Gastroesophageal sphincter (tissue), 4 donors: ENCODE results near the gene ARRDC3. TPM values are rescaled to one million over a fixed set of nuclear protein-coding genes. Genes with fewer than 3 reads are reported as not detected.
"Not testable (repeated sequence)": the region's sequence is repeated elsewhere in the genome, so short reads cannot be mapped to it uniquely, and the experiment has no call there.

Experiments
- ATAC-seq: fragments of 150-250 bp; one replicate; pipeline ENCODE4 v1.9.1; 2016; ENCODE audit warnings: mild to moderate bottlenecking, moderate library complexity
- H3K27ac ChIP-seq, 4 donors: fragments of 200-600 bp; sonication (generic) in 3 of 4; 1 replicate in 3 of 4; 2 replicates in 1 of 4; pipeline ENCODE4 v1.5.1; 2016 to 2019
- H3K27me3 ChIP-seq: fragments of 200-600 bp; sonication (generic); one replicate; pipeline ENCODE4 v1.5.1; 2019
- H3K36me3 ChIP-seq, 2 donors: fragments of 200-600 bp; sonication (generic); one replicate each; pipeline ENCODE4 v1.5.1; 2019; ENCODE audit warnings: control low read depth in 1 of 2
- H3K4me1 ChIP-seq, 3 donors: fragments of 200-600 bp; sonication (generic); 1 replicate in 2 of 3; 2 replicates in 1 of 3; pipeline ENCODE4 v1.5.1; 2016 to 2019; ENCODE audit warnings: control low read depth in 2 of 3
- H3K4me3 ChIP-seq, 2 donors: fragments of 200-600 bp; sonication (generic); one replicate each; pipeline ENCODE4 v1.5.1; 2019; ENCODE audit warnings: mild to moderate bottlenecking in 1 of 2, moderate library complexity in 1 of 2
- H3K9me3 ChIP-seq, 3 donors: fragments of 200-600 bp; sonication (generic); one replicate each; pipeline ENCODE4 v1.5.1; 2017 to 2019; ENCODE audit warnings: control low read depth in 2 of 3
- CTCF ChIP-seq, 4 experiments: fragments of 200-600 bp in 2 of 4; fragments of 450-650 bp in 2 of 4; sonication (generic) in 1 of 4; IDR thresholded peaks; one replicate each; pipeline ENCODE4 v1.5.1; 2017 to 2019; ENCODE audit warnings: antibody characterized with exemption in 4 of 4, mild to moderate bottlenecking in 2 of 4, moderate library complexity in 2 of 4
- EP300 ChIP-seq: sonication (generic); formaldehyde crosslinking; IDR thresholded peaks from one replicate; pipeline ENCODE4 v1.6.1; 2017; ENCODE audit warnings: antibody characterized with exemption, mild to moderate bottlenecking
- POLR2A ChIP-seq, 2 donors: fragments of 450-650 bp; IDR thresholded peaks; one replicate each; pipeline ENCODE4 v1.6.1; 2017; ENCODE audit warnings: antibody characterized with exemption in 2 of 2, mild to moderate bottlenecking in 2 of 2, moderate library complexity in 1 of 2
- POLR2AphosphoS5 ChIP-seq: sonication (generic); formaldehyde crosslinking; IDR thresholded peaks from one replicate; pipeline ENCODE4 v1.6.1; 2017; ENCODE audit warnings: antibody characterized with exemption
- WGBS, 2 donors: methylation state at CpG; one replicate each; pipeline ENCODE4 v1.1.5; 2018; ENCODE audit warnings: low coverage in 1 of 2; 5-methylcytosine and 5-hydroxymethylcytosine counted together
- total RNA-seq, 4 donors: library from RNA; depleted of rRNA; stranded (reverse); fragments of >200 nt; gene quantifications; one replicate each; pipeline ENCODE4 v1.1.0, GENCODE V29; 2016

The ARRDC3 gene
- total RNA-seq, 4 donors from 2014 or later = 43.3 to 67.9 (median 56.3) TPM

- 94 to 96% methylated on average over 2 of the region's 2 CpGs for WGBS, 2 donors
- no peak for ATAC-seq
- Histone ChIP-seq H3K9me3 (no peaks in the 10 kb centered on the region), H3K4me1 (peaks cover 0 to 8% (median 0%) of the 10 kb centered on the region in 3 donors), H3K4me3 (no peak overlapping the region), H3K27me3 (no peaks in the 10 kb centered on the region), H3K27ac (no peak overlapping the region), H3K36me3 (no peaks in the 10 kb centered on the region)
- TF ChIP-seq POLR2A (IDR thresholded peaks at IDR 0.05) = no peak
- no peak for TF ChIP-seq POLR2AphosphoS5
- no peak for TF ChIP-seq CTCF (IDR thresholded peaks at IDR 0.05)
- TF ChIP-seq EP300 = no peak
These were observed 18.1 kb upstream of the ARRDC3 start for GRCh38 chr5:91401175-91401574.

GRCh38 chr5:91397791-91398190 is 14.7 kb upstream of the ARRDC3 start:
- H3K9me3 ChIP-seq = no peaks in the 10 kb centered on the region
- H3K4me3 ChIP-seq = no peak overlapping the region
- no peak for ATAC-seq
- H3K36me3 ChIP-seq = no peaks in the 10 kb centered on the region
- no peaks in the 10 kb centered on the region for H3K27me3 ChIP-seq
- TF ChIP-seq POLR2A (IDR thresholded peaks at IDR 0.05) (no peak), POLR2AphosphoS5 (no peak), CTCF (IDR thresholded peaks at IDR 0.05) (no peak)
- no peak overlapping the region for H3K27ac ChIP-seq
- H3K4me1 ChIP-seq = no peaks in the 10 kb centered on the region

GRCh38 chr5:91390268-91390667 is 7.2 kb upstream of the ARRDC3 start:
- 83% methylated on average over 1 of the region's 4 CpGs; no CpG with 5 or more reads in 1 of the 2 donors for WGBS, 2 donors
- ATAC-seq = no peak
- no peak for TF ChIP-seq POLR2AphosphoS5
- Histone ChIP-seq H3K9me3 (no peaks in the 10 kb centered on the region), H3K4me3 (no peak overlapping the region), H3K27me3 (no peaks in the 10 kb centered on the region), H3K27ac (no peak overlapping the region), H3K4me1 (no peaks in the 10 kb centered on the region), H3K36me3 (no peaks in the 10 kb centered on the region)

- H3K4me3 ChIP-seq, H3K27ac ChIP-seq, ATAC-seq, H3K27me3 ChIP-seq, H3K9me3 ChIP-seq, H3K4me1 ChIP-seq, H3K36me3 ChIP-seq: not testable (repeated sequence)
These were observed 6.4 kb upstream of the ARRDC3 start for GRCh38 chr5:91389555-91389954.

GRCh38 chr5:91388362-91388761 is 5.2 kb upstream of the ARRDC3 start:
- H3K4me1 ChIP-seq = peaks cover 6 to 11% (median 7%) of the 10 kb centered on the region in 3 donors
- no peaks in the 10 kb centered on the region for H3K9me3 ChIP-seq
- no peaks in the 10 kb centered on the region for H3K27me3 ChIP-seq
- H3K36me3 ChIP-seq = no peaks in the 10 kb centered on the region
- WGBS, 2 donors = 93 to 100% methylated on average over 5 of the region's 5 CpGs
- H3K4me3 ChIP-seq = no peak overlapping the region
- no peak overlapping the region for H3K27ac ChIP-seq
- TF ChIP-seq EP300 = no peak
- no peak for TF ChIP-seq CTCF (IDR thresholded peaks at IDR 0.05)
- TF ChIP-seq POLR2A (IDR thresholded peaks at IDR 0.05) = no peak
- no peak for TF ChIP-seq POLR2AphosphoS5
- no peak for ATAC-seq

GRCh38 chr5:91386120-91386519 is 3.0 kb upstream of the ARRDC3 start:
- no peak for TF ChIP-seq CTCF (IDR thresholded peaks at IDR 0.05)
- no peak for TF ChIP-seq EP300
- TF ChIP-seq POLR2AphosphoS5 = no peak
- no peak for TF ChIP-seq POLR2A (IDR thresholded peaks at IDR 0.05)
- peaks cover 6 to 11% (median 7%) of the 10 kb centered on the region in 3 donors for H3K4me1 ChIP-seq
- 71 to 85% methylated on average over 2 of the region's 2 CpGs for WGBS, 2 donors
- no peaks in the 10 kb centered on the region for H3K9me3 ChIP-seq
- H3K27me3 ChIP-seq = no peaks in the 10 kb centered on the region
- no peaks in the 10 kb centered on the region for H3K36me3 ChIP-seq
- H3K27ac ChIP-seq = no peak overlapping the region
- H3K4me3 ChIP-seq = no peak overlapping the region
- ATAC-seq = no peak

GRCh38 chr5:91385596-91385995 is 2.5 kb upstream of the ARRDC3 start:
- not testable (repeated sequence) for H3K27me3 ChIP-seq, H3K36me3 ChIP-seq, H3K9me3 ChIP-seq, ATAC-seq, H3K4me3 ChIP-seq, H3K27ac ChIP-seq
- 94% methylated on average over 6 to 11 of the region's 11 CpGs for WGBS, 2 donors
- peaks cover 6 to 11% (median 7%) of the 10 kb centered on the region in 3 donors for H3K4me1 ChIP-seq
